ENCODE data around the gene ROBO2. TPM values are rescaled to one million over a fixed set of nuclear protein-coding genes. Genes with fewer than 3 reads are reported as not detected.

ROBO2 gene
- polyA plus RNA-seq, 1 of the 3 experiments (the other 2 are of a cell fraction), result not detected

DNA sequence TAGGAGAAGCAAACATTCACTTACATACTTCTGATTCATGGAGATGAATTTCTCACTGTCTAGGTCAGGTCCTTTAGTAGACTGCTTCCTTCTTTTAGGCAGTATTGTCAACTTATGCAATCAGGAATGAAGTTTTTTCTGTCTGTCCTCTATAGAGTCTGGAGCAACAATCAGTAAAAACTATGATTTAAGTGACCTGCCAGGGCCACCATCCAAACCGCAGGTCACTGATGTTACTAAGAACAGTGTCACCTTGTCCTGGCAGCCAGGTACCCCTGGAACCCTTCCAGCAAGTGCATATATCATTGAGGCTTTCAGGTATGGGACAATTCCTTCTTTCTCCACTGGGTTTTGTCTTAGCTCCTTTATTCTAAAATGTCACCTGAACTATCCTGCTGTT is 523.1 kb downstream of the ROBO2 start (continued):
- TF ChIP-seq, protein P1, sequence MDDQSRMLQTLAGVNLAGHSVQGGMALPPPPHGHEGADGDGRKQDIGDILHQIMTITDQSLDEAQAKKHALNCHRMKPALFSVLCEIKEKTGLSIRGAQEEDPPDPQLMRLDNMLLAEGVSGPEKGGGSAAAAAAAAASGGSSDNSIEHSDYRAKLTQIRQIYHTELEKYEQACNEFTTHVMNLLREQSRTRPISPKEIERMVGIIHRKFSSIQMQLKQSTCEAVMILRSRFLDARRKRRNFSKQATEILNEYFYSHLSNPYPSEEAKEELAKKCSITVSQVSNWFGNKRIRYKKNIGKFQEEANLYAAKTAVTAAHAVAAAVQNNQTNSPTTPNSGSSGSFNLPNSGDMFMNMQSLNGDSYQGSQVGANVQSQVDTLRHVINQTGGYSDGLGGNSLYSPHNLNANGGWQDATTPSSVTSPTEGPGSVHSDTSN (IDR thresholded peaks at IDR 0.05), result no peak
- TF ChIP-seq MXI1 (IDR thresholded peaks at IDR 0.05; ENCODE audit: low read depth, low read length), result no peak

DNA sequence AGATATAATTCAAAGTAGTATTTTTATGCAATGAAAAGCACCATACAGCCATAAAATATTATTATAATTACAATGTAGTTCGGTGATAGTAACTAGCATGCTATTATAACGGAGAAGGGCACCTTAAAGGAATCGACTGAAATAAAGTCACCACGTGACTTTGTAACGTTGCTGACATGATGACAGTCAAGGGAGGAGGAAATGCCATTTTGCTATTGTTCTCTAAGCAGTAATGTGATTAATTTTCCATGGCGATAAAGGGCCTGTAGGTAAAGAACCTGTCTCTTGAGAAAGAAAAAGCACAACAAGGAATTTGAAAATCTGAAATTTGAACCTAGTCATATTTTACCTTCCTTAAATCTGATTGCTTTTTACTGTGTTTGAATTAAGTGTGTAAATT is 526.2 kb downstream of the ROBO2 start:
- TF ChIP-seq, protein P2, sequence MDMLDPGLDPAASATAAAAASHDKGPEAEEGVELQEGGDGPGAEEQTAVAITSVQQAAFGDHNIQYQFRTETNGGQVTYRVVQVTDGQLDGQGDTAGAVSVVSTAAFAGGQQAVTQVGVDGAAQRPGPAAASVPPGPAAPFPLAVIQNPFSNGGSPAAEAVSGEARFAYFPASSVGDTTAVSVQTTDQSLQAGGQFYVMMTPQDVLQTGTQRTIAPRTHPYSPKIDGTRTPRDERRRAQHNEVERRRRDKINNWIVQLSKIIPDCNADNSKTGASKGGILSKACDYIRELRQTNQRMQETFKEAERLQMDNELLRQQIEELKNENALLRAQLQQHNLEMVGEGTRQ (IDR thresholded peaks at IDR 0.05; ENCODE audit: borderline replicate concordance, low read depth, low read length), result no peak
- no peak for TF ChIP-seq SMC3 (IDR thresholded peaks at IDR 0.05; ENCODE audit: low read depth, low read length)
- TF ChIP-seq RCOR1 (IDR thresholded peaks at IDR 0.05; ENCODE audit: low read length), result no peak
- no peak for TF ChIP-seq POLR2AphosphoS5 (IDR thresholded peaks at IDR 0.05; ENCODE audit: low read depth, low read length)
- TF ChIP-seq GATA2 (CRISPR knock-in tag; IDR thresholded peaks at IDR 0.05), result no peak
- TF ChIP-seq, protein P3, sequence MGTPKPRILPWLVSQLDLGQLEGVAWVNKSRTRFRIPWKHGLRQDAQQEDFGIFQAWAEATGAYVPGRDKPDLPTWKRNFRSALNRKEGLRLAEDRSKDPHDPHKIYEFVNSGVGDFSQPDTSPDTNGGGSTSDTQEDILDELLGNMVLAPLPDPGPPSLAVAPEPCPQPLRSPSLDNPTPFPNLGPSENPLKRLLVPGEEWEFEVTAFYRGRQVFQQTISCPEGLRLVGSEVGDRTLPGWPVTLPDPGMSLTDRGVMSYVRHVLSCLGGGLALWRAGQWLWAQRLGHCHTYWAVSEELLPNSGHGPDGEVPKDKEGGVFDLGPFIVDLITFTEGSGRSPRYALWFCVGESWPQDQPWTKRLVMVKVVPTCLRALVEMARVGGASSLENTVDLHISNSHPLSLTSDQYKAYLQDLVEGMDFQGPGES (IDR thresholded peaks at IDR 0.05; ENCODE audit: low read depth, low read length), result no peak
- TF ChIP-seq GABPA (IDR thresholded peaks at IDR 0.05; ENCODE audit: low read depth), result no peak
- no peak for TF ChIP-seq RAD21 (IDR thresholded peaks at IDR 0.05; ENCODE audit: low read length)
- TF ChIP-seq NFIC (IDR thresholded peaks at IDR 0.05; ENCODE audit: borderline replicate concordance), result no peak
- no peak for TF ChIP-seq MEF2A (IDR thresholded peaks at IDR 0.05; ENCODE audit: borderline replicate concordance, low read depth)
- TF ChIP-seq CHD2 (IDR thresholded peaks at IDR 0.05; ENCODE audit: low read length, partially characterized antibody), result no peak
- TF ChIP-seq, protein P4, sequence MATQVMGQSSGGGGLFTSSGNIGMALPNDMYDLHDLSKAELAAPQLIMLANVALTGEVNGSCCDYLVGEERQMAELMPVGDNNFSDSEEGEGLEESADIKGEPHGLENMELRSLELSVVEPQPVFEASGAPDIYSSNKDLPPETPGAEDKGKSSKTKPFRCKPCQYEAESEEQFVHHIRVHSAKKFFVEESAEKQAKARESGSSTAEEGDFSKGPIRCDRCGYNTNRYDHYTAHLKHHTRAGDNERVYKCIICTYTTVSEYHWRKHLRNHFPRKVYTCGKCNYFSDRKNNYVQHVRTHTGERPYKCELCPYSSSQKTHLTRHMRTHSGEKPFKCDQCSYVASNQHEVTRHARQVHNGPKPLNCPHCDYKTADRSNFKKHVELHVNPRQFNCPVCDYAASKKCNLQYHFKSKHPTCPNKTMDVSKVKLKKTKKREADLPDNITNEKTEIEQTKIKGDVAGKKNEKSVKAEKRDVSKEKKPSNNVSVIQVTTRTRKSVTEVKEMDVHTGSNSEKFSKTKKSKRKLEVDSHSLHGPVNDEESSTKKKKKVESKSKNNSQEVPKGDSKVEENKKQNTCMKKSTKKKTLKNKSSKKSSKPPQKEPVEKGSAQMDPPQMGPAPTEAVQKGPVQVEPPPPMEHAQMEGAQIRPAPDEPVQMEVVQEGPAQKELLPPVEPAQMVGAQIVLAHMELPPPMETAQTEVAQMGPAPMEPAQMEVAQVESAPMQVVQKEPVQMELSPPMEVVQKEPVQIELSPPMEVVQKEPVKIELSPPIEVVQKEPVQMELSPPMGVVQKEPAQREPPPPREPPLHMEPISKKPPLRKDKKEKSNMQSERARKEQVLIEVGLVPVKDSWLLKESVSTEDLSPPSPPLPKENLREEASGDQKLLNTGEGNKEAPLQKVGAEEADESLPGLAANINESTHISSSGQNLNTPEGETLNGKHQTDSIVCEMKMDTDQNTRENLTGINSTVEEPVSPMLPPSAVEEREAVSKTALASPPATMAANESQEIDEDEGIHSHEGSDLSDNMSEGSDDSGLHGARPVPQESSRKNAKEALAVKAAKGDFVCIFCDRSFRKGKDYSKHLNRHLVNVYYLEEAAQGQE (IDR thresholded peaks at IDR 0.05; ENCODE audit: low read depth, low read length), result no peak
- TF ChIP-seq FOSL2 (IDR thresholded peaks at IDR 0.05; ENCODE audit: borderline replicate concordance, low read depth), result no peak
- TF ChIP-seq RXRA (IDR thresholded peaks at IDR 0.05; ENCODE audit: borderline replicate concordance, low read depth), result no peak
- TF ChIP-seq TEAD4 (IDR thresholded peaks at IDR 0.05; ENCODE audit: borderline replicate concordance, insufficient read depth), result no peak
- no peak for TF ChIP-seq MXI1 (IDR thresholded peaks at IDR 0.05; ENCODE audit: low read depth, low read length)
- no peaks in the 10 kb centered on the region for H3K36me3 ChIP-seq (replicated peaks in 1 of 2; ENCODE audit: control insufficient read depth in 1 of 2, insufficient read depth in 2 of 2, low read length in 1 of 2)
- no peak for DNase-seq
- H3K4me1 ChIP-seq (ENCODE audit: control insufficient read depth in 1 of 2, insufficient read depth in 2 of 2, low read depth in 1 of 2, low read length in 1 of 2), result no peaks in the 10 kb centered on the region
- H3K9me3 ChIP-seq, result no peaks in the 10 kb centered on the region
- H3K27ac ChIP-seq (ENCODE audit: low read depth in 2 of 2, low read length in 1 of 2), result no peak overlapping the region
- H4K20me1 ChIP-seq (ENCODE audit: insufficient read depth), result no peaks in the 10 kb centered on the region
- no peaks in the 10 kb centered on the region for H3K27me3 ChIP-seq (ENCODE audit: insufficient read depth)
- no peak overlapping the region for H3K4me2 ChIP-seq
- no peaks in the 10 kb centered on the region for H3K9me2 ChIP-seq
- no peak overlapping the region for H3K9ac ChIP-seq
- no peaks in the 10 kb centered on the region for H3F3A ChIP-seq (replicated peaks; ENCODE audit: insufficient read depth)
- ChIA-PET CTCF (no interaction called here), POLR2A (no interaction called here)
- H2AFZ ChIP-seq (ENCODE audit: low read depth), result no peak overlapping the region
- WGBS (ENCODE audit: low lambda C conversion rate), result 62% methylated on average over 6 of the region's 6 CpGs
- H3K4me3 ChIP-seq (ENCODE audit: low read depth in 2 of 2, low read length in 1 of 2), result no peak overlapping the region
- no peaks in the 10 kb centered on the region for H3K79me2 ChIP-seq (ENCODE audit: insufficient read depth)

All from SK-N-SH (cell line).